OCI-LY7 (cell line): ENCODE data around the gene SV2C. TPM values are rescaled to one million over a fixed set of nuclear protein-coding genes. Genes with fewer than 3 reads are reported as not detected.

Experiments
- BruUV-seq: library from RNA; stranded (reverse); fragments of 400-500 nt; replicated peaks from 2 replicates; lab custom pipeline; 2021; lab: Mats Ljungman, UMichigan
- CTCF ChIA-PET: fragments of 300-600 bp; sonication (Branson Sonifier 250); formaldehyde crosslinking; loops from one replicate; lab custom pipeline; 2022; ENCODE audit warnings: antibody characterized with exemption; ENCODE audit not compliant: unreplicated experiment; lab: Charles Lee
- POLR2A ChIA-PET: fragments of 300-600 bp; sonication (Branson Sonifier 250); formaldehyde crosslinking; loops from one replicate; lab custom pipeline; 2022; ENCODE audit warnings: antibody characterized with exemption; lab: Charles Lee
- DNase-seq: peaks from one replicate; pipeline ENCODE4 v3.0.0-alpha.2; 2015; ENCODE audit warnings: low spot score
- H2AFZ ChIP-seq: fragments of 200-600 bp; sonication (generic), shearing (Covaris generic); 2 replicates; pipeline ENCODE4 v1.6.1; 2014; ENCODE audit warnings: mild to moderate bottlenecking, antibody characterized with exemption, low read length, moderate library complexity
- H3K27ac ChIP-seq: fragments of 200-600 bp; sonication (generic); 2 replicates; pipeline ENCODE4 v1.5.1; 2014; ENCODE audit warnings: mixed run types, low read depth, mild to moderate bottlenecking, moderate library complexity, low read length, inconsistent platforms; ENCODE audit not compliant: poor library complexity, severe bottlenecking
- H3K36me3 ChIP-seq: fragments of 200-600 bp; sonication (generic); 2 replicates; pipeline ENCODE4 v1.6.1; 2014; ENCODE audit warnings: mild to moderate bottlenecking, antibody characterized with exemption, low read length, moderate library complexity, mixed read lengths; ENCODE audit not compliant: insufficient read depth
- H3K4me1 ChIP-seq: fragments of 200-600 bp; sonication (generic); 2 replicates; pipeline ENCODE4 v1.5.1; 2014; ENCODE audit warnings: mild to moderate bottlenecking, low read length; ENCODE audit not compliant: insufficient read depth, poor library complexity, severe bottlenecking
- H3K4me2 ChIP-seq: fragments of 200-600 bp; sonication (generic); 2 replicates; pipeline ENCODE4 v1.6.1; 2014; ENCODE audit warnings: mild to moderate bottlenecking, low read length
- H3K4me3 ChIP-seq: fragments of 200-600 bp; sonication (generic); 2 replicates; pipeline ENCODE4 v1.5.1; 2014; ENCODE audit warnings: mild to moderate bottlenecking, low read depth, low read length; ENCODE audit not compliant: poor library complexity, severe bottlenecking
- H3K79me2 ChIP-seq: fragments of 200-600 bp; sonication (generic); 2 replicates; pipeline ENCODE4 v1.6.1; 2016; ENCODE audit warnings: low read depth, mild to moderate bottlenecking, low read length, moderate library complexity, mixed read lengths; ENCODE audit not compliant: insufficient read depth
- H3K9me2 ChIP-seq: fragments of 200-600 bp; sonication (generic); 2 replicates; pipeline ENCODE4 v1.6.1; 2016; ENCODE audit warnings: mild to moderate bottlenecking, low read length, mixed read lengths; ENCODE audit not compliant: insufficient read depth
- H3K9me3 ChIP-seq: fragments of 200-600 bp; sonication (generic); 2 replicates; pipeline ENCODE4 v1.6.1; 2014; ENCODE audit warnings: mild to moderate bottlenecking, mixed run types, low read length, mixed read lengths
- H4K20me1 ChIP-seq: fragments of 200-600 bp; sonication (generic); 2 replicates; pipeline ENCODE4 v1.6.1; 2014; ENCODE audit warnings: mild to moderate bottlenecking, antibody characterized with exemption, low read length, moderate library complexity, mixed read lengths; ENCODE audit not compliant: insufficient read depth
- EZH2phosphoT487 ChIP-seq: fragments of 200-600 bp; sonication (generic); IDR thresholded peaks from 2 replicates; pipeline ENCODE4 v1.6.1; 2018; ENCODE audit warnings: low read depth, borderline replicate concordance, mild to moderate bottlenecking, mixed run types, antibody characterized with exemption, low read length, moderate library complexity, mixed read lengths
- intact Hi-C: fragments of 100-400 bp; cut with micrococcal nuclease; formaldehyde crosslinking; loops from one replicate; pipeline ENCODE4 v1.10.0; 2022; ENCODE audit not compliant: unreplicated experiment
- total RNA-seq, 2 experiments: library from RNA; depleted of rRNA in 1 of 2; stranded (reverse); fragments of >200 nt in 1 of 2; shearing (Covaris generic) in 1 of 2; gene quantifications; 2 replicates each; pipeline ENCODE4 v1.2.3, GENCODE V29; 2014 to 2022
- TF ChIP-seq, protein P1 (sequence below): fragments of 200-600 bp; sonication (generic); conservative IDR thresholded peaks from 2 replicates; pipeline ENCODE4 v1.5.1; 2014; ENCODE audit warnings: mild to moderate bottlenecking, antibody characterized with exemption, low read length, moderate library complexity, mixed read lengths

SV2C gene
- total RNA-seq, 2 experiments from 2014 or later, result not detected

DNA sequence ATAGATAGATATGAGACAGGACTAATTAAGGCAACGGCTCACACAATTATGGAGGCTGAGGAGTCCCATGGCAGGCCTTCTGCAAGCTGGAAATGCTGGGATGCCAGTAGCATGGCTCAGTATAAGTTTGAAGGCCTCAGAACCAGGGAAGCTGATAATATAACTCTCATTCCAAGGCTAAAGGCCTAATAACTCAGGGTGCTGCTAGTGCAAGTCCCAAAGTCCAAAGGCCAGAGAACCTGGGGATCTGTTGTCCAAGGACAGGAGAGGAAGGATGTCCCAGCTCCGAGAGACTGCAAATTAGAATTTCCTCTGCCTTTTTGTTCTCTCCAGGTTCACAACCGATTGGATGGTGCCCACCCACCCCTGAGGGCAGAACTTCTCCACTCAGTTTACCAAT is 114.5 kb downstream of the SV2C start:
- Histone ChIP-seq H4K20me1 (no peaks in the 10 kb centered on the region), H3K9me2 (no peaks in the 10 kb centered on the region), H3K36me3 (no peaks in the 10 kb centered on the region), H3K9me3 (no peaks in the 10 kb centered on the region), H3K79me2 (no peaks in the 10 kb centered on the region), H3K4me1 (peaks cover 8% of the 10 kb centered on the region), H3K4me2 (no peak overlapping the region), H3K4me3 (no peak overlapping the region), H3K27ac (no peak overlapping the region), H2AFZ (no peak overlapping the region)
- POLR2A ChIA-PET, result interaction anchor here (0.7 kb wide), 1 partner anchor 8 kb away, joined by 3 read pairs; no protein-coding TSS in a partner anchor
- CTCF ChIA-PET, result no interaction called here
- intact Hi-C loops, result loop anchor here (10.0 kb wide), 1 partner anchor 63 kb away; no protein-coding TSS in a partner anchor
- BruUV-seq, result no TSS peak
- TF ChIP-seq EZH2phosphoT487, result no peak
- TF ChIP-seq, protein P1, sequence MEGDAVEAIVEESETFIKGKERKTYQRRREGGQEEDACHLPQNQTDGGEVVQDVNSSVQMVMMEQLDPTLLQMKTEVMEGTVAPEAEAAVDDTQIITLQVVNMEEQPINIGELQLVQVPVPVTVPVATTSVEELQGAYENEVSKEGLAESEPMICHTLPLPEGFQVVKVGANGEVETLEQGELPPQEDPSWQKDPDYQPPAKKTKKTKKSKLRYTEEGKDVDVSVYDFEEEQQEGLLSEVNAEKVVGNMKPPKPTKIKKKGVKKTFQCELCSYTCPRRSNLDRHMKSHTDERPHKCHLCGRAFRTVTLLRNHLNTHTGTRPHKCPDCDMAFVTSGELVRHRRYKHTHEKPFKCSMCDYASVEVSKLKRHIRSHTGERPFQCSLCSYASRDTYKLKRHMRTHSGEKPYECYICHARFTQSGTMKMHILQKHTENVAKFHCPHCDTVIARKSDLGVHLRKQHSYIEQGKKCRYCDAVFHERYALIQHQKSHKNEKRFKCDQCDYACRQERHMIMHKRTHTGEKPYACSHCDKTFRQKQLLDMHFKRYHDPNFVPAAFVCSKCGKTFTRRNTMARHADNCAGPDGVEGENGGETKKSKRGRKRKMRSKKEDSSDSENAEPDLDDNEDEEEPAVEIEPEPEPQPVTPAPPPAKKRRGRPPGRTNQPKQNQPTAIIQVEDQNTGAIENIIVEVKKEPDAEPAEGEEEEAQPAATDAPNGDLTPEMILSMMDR, result no peak
- no peak for DNase-seq

DNA sequence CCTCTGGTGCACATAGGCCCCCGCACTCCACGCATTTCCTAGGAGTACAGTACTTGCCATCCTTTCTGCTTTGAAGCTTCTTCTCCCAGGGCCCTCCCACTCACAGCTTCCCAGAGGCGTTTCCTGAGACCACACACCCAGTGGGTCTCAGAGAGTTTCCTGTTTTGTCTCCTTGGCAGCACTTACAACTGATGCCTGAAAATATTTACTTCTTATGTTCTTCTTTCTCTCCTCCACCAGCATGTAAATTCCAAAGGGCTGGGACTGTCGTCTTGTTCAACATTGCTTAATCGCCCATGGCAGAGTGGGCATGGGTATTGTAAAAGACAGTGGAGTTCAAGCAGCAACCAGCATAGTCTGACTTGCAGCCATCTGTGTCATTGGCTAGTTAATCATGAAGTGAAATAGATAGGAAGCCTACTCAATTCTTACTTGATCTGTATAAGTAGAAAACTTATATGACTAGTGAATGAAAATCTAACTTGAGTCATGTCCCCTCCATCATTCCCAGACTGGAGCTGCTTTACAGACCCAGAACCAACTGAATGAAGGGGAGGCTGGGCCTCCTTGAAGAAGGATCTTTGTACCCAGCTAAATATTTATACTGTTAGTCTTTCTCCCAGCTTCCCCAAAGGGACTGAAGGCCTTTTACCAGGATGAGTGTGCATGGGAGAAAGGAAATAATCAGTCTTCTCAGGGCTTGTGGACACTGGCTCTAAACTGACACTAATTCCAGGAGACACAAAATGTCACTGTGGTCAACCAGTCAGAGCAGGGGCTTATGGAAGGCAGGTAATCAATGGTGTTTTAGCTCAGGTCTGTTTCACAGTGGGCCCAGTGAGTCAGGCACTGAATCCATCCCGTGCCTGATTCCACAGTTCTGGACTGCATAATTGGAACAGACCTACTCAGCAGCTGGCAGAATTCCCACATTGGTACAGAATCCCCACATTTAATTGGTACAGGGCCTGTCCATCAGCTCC is 116.4 kb downstream of the SV2C start:
- DNase-seq, result no peak
- TF ChIP-seq EZH2phosphoT487, result no peak
- TF ChIP-seq, protein P1, result no peak
- no peaks in the 10 kb centered on the region for H3K9me2 ChIP-seq
- no peak overlapping the region for H2AFZ ChIP-seq
- H3K36me3 ChIP-seq, result no peaks in the 10 kb centered on the region
- no peak overlapping the region for H3K4me2 ChIP-seq
- H3K9me3 ChIP-seq, result no peaks in the 10 kb centered on the region
- intact Hi-C loops, result loop anchor here (10.0 kb wide), 1 partner anchor 65 kb away; no protein-coding TSS in a partner anchor
- no TSS peak for BruUV-seq
- H3K4me3 ChIP-seq, result no peak overlapping the region
- ChIA-PET POLR2A (interaction anchor here (0.6 to 0.9 kb wide), 3 partner anchors 60 to 108 kb away, joined by 3 to 4 read pairs (median 3); no protein-coding TSS in a partner anchor), CTCF (no interaction called here)
- H3K27ac ChIP-seq, result no peak overlapping the region
- no peaks in the 10 kb centered on the region for H4K20me1 ChIP-seq
- no peaks in the 10 kb centered on the region for H3K79me2 ChIP-seq
- H3K4me1 ChIP-seq, result peaks cover 7% of the 10 kb centered on the region
